ENCODE results near the gene MAP4K1.

- TF ChIP-seq FOXP2 (optimal IDR thresholded peaks at IDR 0.05; ENCODE audit: control extremely low read depth, extremely low read length, insufficient read depth) (no peak), POLR2AphosphoS5 (IDR thresholded peaks at IDR 0.05; ENCODE audit: borderline replicate concordance, low read depth, low read length) (no peak)
These were observed 31.8 kb upstream of the MAP4K1 start for GRCh38 chr19:38649305-38650171.

Data from SK-N-MC (cell line).